Ovary (tissue), 9 donors: ENCODE data around the gene HTR2B. TPM values are rescaled to one million over a fixed set of nuclear protein-coding genes. Genes with fewer than 3 reads are reported as not detected.
A peak's percentile ranks its signal among the peaks of the same experiment; 100 is the strongest.

Experiments
- DNase-seq, 5 donors: peaks; one replicate each; pipeline ENCODE4 v3.0.0-alpha.2; 2019 to 2020
- H3K27ac ChIP-seq, 2 donors: fragments of 200-600 bp; one replicate each; pipeline versions ENCODE4 v1.5.1 to v1.8.0; 2019 to 2022
- H3K27me3 ChIP-seq: fragments of 200-600 bp; one replicate; pipeline ENCODE4 v1.8.0; 2022
- H3K36me3 ChIP-seq: fragments of 200-600 bp; sonication (generic); one replicate; pipeline ENCODE4 v1.5.1; 2019
- H3K4me1 ChIP-seq: one replicate; pipeline ENCODE4 v1.8.1; 2013; ENCODE audit warnings: mild to moderate bottlenecking, moderate library complexity; ENCODE audit not compliant: insufficient read depth
- H3K4me3 ChIP-seq: fragments of 200-600 bp; sonication (generic); one replicate; pipeline ENCODE4 v1.5.1; 2017
- H3K9me3 ChIP-seq, 2 donors: fragments of 200-600 bp in 1 of 2; sonication (generic) in 1 of 2; one replicate each; pipeline versions ENCODE4 v1.5.1 to v1.8.1; 2013 to 2019; ENCODE audit warnings: mild to moderate bottlenecking in 1 of 2, moderate library complexity in 1 of 2
- EP300 ChIP-seq: sonication (generic); formaldehyde crosslinking; IDR thresholded peaks from one replicate; pipeline ENCODE4 v1.6.1; 2017; ENCODE audit warnings: antibody characterized with exemption
- POLR2A ChIP-seq: fragments of 450-650 bp; IDR thresholded peaks from one replicate; pipeline ENCODE4 v1.6.1; 2017; ENCODE audit warnings: antibody characterized with exemption, mild to moderate bottlenecking, moderate library complexity
- WGBS, 3 donors: extraction: QIAGEN DNeasy Blood & Tissue Kit in 1 of 3; methylation state at CpG; one replicate each; pipeline versions ENCODE4 v1.1.5 to v1.1.7; 2013 to 2017; 5-methylcytosine and 5-hydroxymethylcytosine counted together
- intact Hi-C, 4 donors: fragments of 100-400 bp; cut with DNase I; formaldehyde crosslinking; loops; one replicate each; pipeline versions ENCODE4 v1.11.0 to v1.15.1; 2022 to 2023
- polyA plus RNA-seq, 2 donors: library from polyadenylated mRNA; stranded (reverse); fragments of 200-250 nt in 1 of 2; fragments of 350-450 nt in 1 of 2; fragmentation: Illumina TruSeq in 1 of 2; extraction: RNeasy Lipid Tissue Mini Kit (QIAGEN cat#74804) in 1 of 2; gene quantifications; one replicate each; pipeline ENCODE4 v1.2.3, GENCODE V29; 2013 to 2014
- total RNA-seq, 7 donors: library from RNA; depleted of rRNA in 2 of 7; stranded (reverse); fragments of >200 nt in 2 of 7; fragmentation: NEBNext Ultra II Directional in 3 of 7; extraction: Animal tissue kit (Norgen Biotek cat#: 25700) in 3 of 7; gene quantifications; one replicate each; pipeline versions ENCODE4 v1.1.0 to v1.2.4, GENCODE V29; 2016 to 2023
- TF ChIP-seq, protein P1 (sequence below), 3 donors: fragments of 450-650 bp in 2 of 3; fragments of 200-600 bp in 1 of 3; IDR thresholded peaks; one replicate each; pipeline versions ENCODE4 v1.5.1 to v1.8.0; 2016 to 2022; ENCODE audit warnings: antibody characterized with exemption in 3 of 3, mild to moderate bottlenecking in 1 of 3
- donor health status: DM: no; HTN: no; CAD: no; lungs with moderate emphysema.
- donor health status: DM: no; HTN: no; CAD: no.
- donor health status: Bipolar disorder and iron deficiency.
- donor health status: DM: yes; HTN: yes; CAD: no.
- donor health status: DM: no; HTN: no; CAD: no.
- donor health status: DM: yes; HTN: yes; CAD: no.

HTR2B gene
- total and polyA plus RNA-seq, 9 donors = 0.15 to 3.0 (median 0.88) TPM; not detected in 1

DNA sequence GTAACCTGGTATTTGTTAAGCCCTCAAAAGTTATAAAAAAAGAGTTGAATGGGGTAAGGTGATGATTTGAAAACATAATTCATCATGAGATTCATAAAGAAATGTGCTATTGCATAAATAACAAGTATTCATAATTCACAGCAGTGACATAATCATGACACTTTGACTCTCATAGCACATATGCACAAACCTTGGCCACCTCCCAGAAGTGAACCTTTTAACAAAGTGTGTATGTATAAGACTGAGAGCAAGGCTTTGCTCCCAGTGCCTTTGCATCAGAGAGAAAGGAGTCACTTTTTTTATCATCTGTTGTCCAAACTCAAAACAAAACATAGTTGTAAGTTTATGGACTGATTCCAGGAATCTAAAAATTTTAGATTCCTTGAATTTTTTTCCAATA lies 15.0 kb upstream of the HTR2B start:
- intact Hi-C loops = no loop called here
- DNase-seq = no peak
- H3K9me3 ChIP-seq = no peaks in the 10 kb centered on the region
- no peaks in the 10 kb centered on the region for H3K27me3 ChIP-seq
- H3K27ac ChIP-seq = no peak overlapping the region
- TF ChIP-seq EP300 (no peak), POLR2A (no peak)
- TF ChIP-seq, protein P1, sequence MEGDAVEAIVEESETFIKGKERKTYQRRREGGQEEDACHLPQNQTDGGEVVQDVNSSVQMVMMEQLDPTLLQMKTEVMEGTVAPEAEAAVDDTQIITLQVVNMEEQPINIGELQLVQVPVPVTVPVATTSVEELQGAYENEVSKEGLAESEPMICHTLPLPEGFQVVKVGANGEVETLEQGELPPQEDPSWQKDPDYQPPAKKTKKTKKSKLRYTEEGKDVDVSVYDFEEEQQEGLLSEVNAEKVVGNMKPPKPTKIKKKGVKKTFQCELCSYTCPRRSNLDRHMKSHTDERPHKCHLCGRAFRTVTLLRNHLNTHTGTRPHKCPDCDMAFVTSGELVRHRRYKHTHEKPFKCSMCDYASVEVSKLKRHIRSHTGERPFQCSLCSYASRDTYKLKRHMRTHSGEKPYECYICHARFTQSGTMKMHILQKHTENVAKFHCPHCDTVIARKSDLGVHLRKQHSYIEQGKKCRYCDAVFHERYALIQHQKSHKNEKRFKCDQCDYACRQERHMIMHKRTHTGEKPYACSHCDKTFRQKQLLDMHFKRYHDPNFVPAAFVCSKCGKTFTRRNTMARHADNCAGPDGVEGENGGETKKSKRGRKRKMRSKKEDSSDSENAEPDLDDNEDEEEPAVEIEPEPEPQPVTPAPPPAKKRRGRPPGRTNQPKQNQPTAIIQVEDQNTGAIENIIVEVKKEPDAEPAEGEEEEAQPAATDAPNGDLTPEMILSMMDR (IDR thresholded peaks at IDR 0.05) = no peak
- H3K4me1 ChIP-seq = no peaks in the 10 kb centered on the region
- no peak overlapping the region for H3K4me3 ChIP-seq
- H3K36me3 ChIP-seq = no peaks in the 10 kb centered on the region

DNA sequence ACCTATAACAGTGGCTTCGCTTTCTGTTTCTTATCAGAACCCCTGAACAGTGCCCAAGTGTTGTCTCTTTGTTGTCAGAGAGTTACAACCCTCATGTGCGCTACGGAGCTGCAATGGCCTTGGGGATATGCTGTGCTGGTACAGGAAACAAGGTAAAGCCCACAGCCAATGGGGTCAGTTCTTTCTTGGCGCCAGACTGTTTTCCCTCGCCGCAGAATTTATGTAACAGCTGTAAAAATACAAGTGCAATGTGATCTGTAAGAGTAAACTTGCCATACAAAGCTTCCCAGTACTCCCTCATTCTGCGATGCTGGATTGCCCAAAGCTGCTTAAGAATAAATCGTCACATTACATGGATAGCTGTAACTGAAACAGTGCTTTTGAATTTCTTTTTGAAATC lies 13.9 kb upstream of the HTR2B start:
- Histone ChIP-seq H3K27me3 (no peaks in the 10 kb centered on the region), H3K4me1 (no peaks in the 10 kb centered on the region), H3K27ac (peak overlapping the region in 1 of 2 donors; percentile 22), H3K4me3 (no peak overlapping the region), H3K36me3 (no peaks in the 10 kb centered on the region), H3K9me3 (no peaks in the 10 kb centered on the region)
- TF ChIP-seq EP300 (no peak), POLR2A (no peak)
- TF ChIP-seq, protein P1 (IDR thresholded peaks at IDR 0.05) = no peak
- intact Hi-C loops = no loop called here
- peak; percentile 29 to 59 (median 40) for DNase-seq
- WGBS, 3 donors = 10 to 16% (median 12%) methylated on average over 8 of the region's 8 CpGs

DNA sequence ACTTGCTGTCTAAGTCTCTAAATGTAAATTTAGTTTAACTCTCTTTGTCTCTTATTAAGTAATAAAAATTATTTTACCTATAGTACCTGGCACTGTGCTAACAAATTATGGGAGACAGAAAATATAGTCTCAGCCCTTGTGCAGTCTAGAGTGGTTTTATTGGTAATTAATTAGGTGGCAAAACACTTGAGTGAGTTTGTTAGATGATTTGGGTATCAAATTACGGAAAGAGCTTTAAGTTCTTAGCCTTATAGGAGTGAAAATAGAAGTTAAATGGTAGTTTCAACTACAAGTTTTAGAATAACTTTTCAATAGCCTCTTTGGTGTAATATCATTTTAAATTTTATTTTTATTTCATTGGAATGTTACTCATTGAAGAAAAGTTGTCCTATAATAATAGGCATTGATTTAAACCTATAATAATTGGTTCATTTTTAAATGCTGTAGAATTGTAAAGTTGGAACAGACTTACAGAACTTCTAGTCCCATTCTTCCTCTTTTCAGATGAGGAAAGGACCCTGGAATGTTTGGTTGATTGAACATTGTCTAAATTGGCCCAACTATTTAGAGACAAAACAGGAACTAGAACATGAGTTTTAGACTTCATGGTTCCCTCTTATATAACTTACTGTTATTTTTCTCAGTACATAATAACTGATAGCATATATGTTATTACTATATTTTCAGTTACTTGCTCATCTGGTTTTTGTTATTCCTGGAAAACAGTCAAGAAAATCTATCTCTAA lies 10.2 kb upstream of the HTR2B start:
- no peak overlapping the region for H3K4me3 ChIP-seq
- H3K27me3 ChIP-seq = no peaks in the 10 kb centered on the region
- no peak overlapping the region for H3K27ac ChIP-seq
- no peaks in the 10 kb centered on the region for H3K9me3 ChIP-seq
- no peaks in the 10 kb centered on the region for H3K36me3 ChIP-seq
- 96 to 100% (median 99%) methylated on average over 1 of the region's 1 CpG for WGBS, 3 donors
- no peaks in the 10 kb centered on the region for H3K4me1 ChIP-seq
- TF ChIP-seq EP300 (no peak), POLR2A (no peak)
- TF ChIP-seq, protein P1 (IDR thresholded peaks at IDR 0.05) = no peak
- intact Hi-C loops = no loop called here
- no peak for DNase-seq

DNA sequence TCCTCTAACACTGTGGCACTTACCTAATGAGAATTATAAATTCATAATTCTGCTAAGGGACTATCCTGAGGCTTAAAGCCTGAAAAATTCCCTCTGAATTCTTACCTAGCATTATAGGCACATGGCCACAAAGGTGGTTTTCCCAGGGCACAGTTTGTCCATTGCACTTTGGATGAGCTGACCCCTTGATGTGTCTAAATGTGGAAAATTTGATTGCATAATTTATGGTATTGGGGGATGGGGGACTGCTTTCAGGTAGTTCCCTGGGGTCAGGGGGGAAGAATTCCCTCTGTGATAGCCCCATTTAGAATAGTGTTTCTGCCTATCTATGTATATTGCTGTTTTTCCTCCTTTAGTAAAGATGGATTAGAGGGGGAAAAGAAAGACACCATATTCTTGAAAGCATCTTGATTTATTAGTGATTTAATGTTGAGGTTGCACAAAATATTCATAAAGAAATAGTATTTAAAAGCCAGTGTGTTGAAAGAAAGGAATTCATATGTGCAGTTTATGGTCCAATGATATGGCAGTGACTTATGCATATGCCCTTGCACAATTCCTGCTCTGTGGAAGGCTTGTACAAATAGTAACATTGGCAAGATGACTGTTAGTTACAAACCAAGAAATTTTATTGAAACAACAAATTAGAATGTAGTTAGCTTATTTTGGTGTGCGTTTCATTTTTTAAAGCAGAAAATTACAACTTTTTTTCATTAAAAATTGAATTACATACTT lies 8.7 kb upstream of the HTR2B start:
- no peak overlapping the region for H3K4me3 ChIP-seq
- no peak overlapping the region for H3K27ac ChIP-seq
- intact Hi-C loops = no loop called here
- 59 to 82% (median 64%) methylated on average over 1 of the region's 1 CpG for WGBS, 3 donors
- no peak for DNase-seq
- H3K9me3 ChIP-seq = no peaks in the 10 kb centered on the region
- TF ChIP-seq, protein P1 (IDR thresholded peaks at IDR 0.05) = no peak
- TF ChIP-seq EP300 (no peak), POLR2A (no peak)
- H3K36me3 ChIP-seq = no peaks in the 10 kb centered on the region
- H3K4me1 ChIP-seq = peaks cover under 1% of the 10 kb centered on the region
- H3K27me3 ChIP-seq = no peaks in the 10 kb centered on the region
